WERI-Rb-1 (cell line): ENCODE results near the gene LRTM1.

Source experiments
- DNase-seq: peaks from one replicate; pipeline ENCODE4 v3.0.0-alpha.2; 2020
- H3K27ac ChIP-seq: fragments of 250-450 bp; sonication (Bioruptor Pico); 2 replicates; pipeline ENCODE4 v1.5.1; 2020; ENCODE audit warnings: mild to moderate bottlenecking, moderate library complexity
- H3K27me3 ChIP-seq: fragments of 250-450 bp; sonication (Bioruptor Pico); 2 replicates; pipeline ENCODE4 v1.5.1; 2021; ENCODE audit warnings: mild to moderate bottlenecking, low read depth, moderate library complexity; ENCODE audit not compliant: insufficient read depth, severe bottlenecking
- H3K36me3 ChIP-seq: fragments of 250-450 bp; sonication (Bioruptor Pico); 2 replicates; pipeline ENCODE4 v1.5.1; 2020; ENCODE audit warnings: mild to moderate bottlenecking, moderate library complexity
- H3K4me3 ChIP-seq: 2 replicates; pipeline ENCODE4 v1.5.1; 2011; ENCODE audit warnings: low read depth, mild to moderate bottlenecking, control low read depth, low read length
- H3K9me3 ChIP-seq: fragments of 250-450 bp; sonication (Bioruptor Pico); 2 replicates; pipeline ENCODE4 v1.5.1; 2021; ENCODE audit warnings: mild to moderate bottlenecking, moderate library complexity; ENCODE audit not compliant: severe bottlenecking
- TF ChIP-seq, protein P1 (sequence below): IDR thresholded peaks from 2 replicates; pipeline ENCODE4 v1.5.1; 2011; ENCODE audit warnings: low read depth, mild to moderate bottlenecking, control low read depth, inconsistent platforms, low read length

The LRTM1 gene

DNA sequence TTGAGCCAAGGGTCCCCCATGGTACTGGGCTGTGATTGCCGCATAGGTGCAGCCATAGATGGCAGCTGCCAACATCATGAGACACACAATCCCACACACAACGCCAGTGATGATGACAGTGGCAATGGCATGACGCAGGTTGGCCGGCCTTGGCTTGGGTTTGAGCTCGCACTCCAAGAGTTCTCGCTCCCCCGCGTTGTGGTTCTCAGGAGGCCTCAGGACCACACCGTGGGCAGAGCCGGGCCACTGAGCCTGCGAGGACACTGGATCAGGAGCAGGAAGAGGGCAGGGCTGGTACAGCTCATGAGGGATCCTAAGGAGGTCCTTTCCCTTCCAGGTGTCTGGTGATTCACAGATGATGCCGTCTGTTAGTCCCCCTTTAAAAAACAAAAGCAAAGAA lies 9.3 kb downstream of the LRTM1 start:
- Histone ChIP-seq H3K27ac (no peak overlapping the region), H3K4me3 (no peak overlapping the region), H3K9me3 (no peaks in the 10 kb centered on the region), H3K27me3 (no peaks in the 10 kb centered on the region), H3K36me3 (no peaks in the 10 kb centered on the region)
- no peak for DNase-seq
- TF ChIP-seq, protein P1, sequence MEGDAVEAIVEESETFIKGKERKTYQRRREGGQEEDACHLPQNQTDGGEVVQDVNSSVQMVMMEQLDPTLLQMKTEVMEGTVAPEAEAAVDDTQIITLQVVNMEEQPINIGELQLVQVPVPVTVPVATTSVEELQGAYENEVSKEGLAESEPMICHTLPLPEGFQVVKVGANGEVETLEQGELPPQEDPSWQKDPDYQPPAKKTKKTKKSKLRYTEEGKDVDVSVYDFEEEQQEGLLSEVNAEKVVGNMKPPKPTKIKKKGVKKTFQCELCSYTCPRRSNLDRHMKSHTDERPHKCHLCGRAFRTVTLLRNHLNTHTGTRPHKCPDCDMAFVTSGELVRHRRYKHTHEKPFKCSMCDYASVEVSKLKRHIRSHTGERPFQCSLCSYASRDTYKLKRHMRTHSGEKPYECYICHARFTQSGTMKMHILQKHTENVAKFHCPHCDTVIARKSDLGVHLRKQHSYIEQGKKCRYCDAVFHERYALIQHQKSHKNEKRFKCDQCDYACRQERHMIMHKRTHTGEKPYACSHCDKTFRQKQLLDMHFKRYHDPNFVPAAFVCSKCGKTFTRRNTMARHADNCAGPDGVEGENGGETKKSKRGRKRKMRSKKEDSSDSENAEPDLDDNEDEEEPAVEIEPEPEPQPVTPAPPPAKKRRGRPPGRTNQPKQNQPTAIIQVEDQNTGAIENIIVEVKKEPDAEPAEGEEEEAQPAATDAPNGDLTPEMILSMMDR: no peak

GRCh38 chr3:54917862-54918261 lies 10.0 kb downstream of the LRTM1 start:
- Histone ChIP-seq H3K27me3 (no peaks in the 10 kb centered on the region), H3K9me3 (no peaks in the 10 kb centered on the region), H3K27ac (no peak overlapping the region), H3K4me3 (no peak overlapping the region), H3K36me3 (no peaks in the 10 kb centered on the region)
- no peak for DNase-seq
- TF ChIP-seq, protein P1: no peak

DNA sequence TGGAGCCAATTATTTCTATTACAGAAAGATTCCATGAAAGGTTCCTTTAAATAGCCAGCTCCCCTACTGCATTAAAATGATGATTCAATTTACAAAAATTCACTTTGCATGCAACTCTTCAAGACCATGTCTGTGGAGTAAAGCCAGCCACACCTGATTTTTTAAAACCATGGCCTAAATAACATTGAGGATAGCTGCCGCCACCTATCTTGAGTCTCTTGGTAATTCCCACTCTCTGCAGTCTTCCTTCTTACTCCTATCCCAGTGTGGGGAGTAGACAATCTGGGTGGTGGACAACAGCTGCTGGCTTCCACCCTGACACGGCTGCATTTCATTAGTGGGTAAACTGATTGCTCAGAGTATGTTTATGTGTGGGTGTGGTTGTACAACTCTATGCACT lies 10.7 kb downstream of the LRTM1 start:
- Histone ChIP-seq H3K27ac (no peak overlapping the region), H3K27me3 (no peaks in the 10 kb centered on the region), H3K9me3 (no peaks in the 10 kb centered on the region), H3K4me3 (no peak overlapping the region), H3K36me3 (no peaks in the 10 kb centered on the region)
- no peak for DNase-seq
- TF ChIP-seq, protein P1: no peak

DNA sequence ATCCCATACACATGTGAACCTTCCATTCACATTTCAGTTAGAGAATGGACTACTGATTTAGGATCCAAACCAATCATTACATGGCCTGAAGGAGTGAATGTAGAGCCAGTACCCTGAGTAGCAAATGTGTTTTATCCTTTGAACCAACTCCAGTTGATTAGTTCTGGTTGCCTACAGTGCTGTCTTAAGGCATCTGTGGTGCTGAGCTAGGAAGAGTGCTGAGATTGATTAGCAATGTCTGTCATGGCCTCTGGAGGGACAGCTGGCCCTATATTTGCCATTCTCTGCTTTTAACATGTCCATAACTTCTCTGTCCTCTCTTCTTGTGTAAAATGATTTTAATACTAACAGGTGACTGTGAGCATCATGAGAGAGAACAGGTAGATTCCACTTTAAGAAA lies 11.1 kb downstream of the LRTM1 start:
- DNase-seq: no peak
- no peaks in the 10 kb centered on the region for H3K36me3 ChIP-seq
- no peaks in the 10 kb centered on the region for H3K27me3 ChIP-seq
- H3K4me3 ChIP-seq: no peak overlapping the region
- H3K9me3 ChIP-seq: peaks cover 4% of the 10 kb centered on the region
- TF ChIP-seq, protein P1: no peak
- no peak overlapping the region for H3K27ac ChIP-seq

DNA sequence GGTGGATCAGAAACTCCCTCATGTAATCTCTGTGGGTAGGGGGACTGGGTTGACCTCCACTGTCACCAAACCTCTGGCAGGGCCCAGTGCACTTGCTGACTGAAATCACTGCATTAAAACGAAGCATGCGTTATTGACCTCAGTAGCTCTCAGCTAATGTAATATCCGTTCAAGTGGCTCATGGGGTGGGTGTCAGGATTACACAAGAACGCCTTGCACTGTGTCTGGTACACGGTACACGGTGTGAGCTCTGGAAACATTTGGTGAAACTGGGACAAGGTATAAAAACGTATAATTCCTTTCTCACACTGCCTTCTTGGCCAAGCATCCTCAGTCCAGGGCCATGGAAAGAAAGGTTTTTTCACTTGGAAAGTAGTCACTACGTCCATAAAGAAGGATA lies 11.9 kb downstream of the LRTM1 start:
- Histone ChIP-seq H3K27me3 (no peaks in the 10 kb centered on the region), H3K36me3 (no peaks in the 10 kb centered on the region), H3K27ac (no peak overlapping the region), H3K4me3 (no peak overlapping the region), H3K9me3 (peaks cover 7% of the 10 kb centered on the region)
- TF ChIP-seq, protein P1: no peak
- no peak for DNase-seq

- Histone ChIP-seq H3K27me3 (no peaks in the 10 kb centered on the region), H3K27ac (no peak overlapping the region), H3K36me3 (no peaks in the 10 kb centered on the region), H3K4me3 (no peak overlapping the region), H3K9me3 (peaks cover 7% of the 10 kb centered on the region)
- TF ChIP-seq, protein P1: no peak
- no peak for DNase-seq
Measured at GRCh38 chr3:54915181-54915580, 12.7 kb downstream of the LRTM1 start.
